HG02610 (cell line): ENCODE results near the gene RND1.
A peak's percentile ranks its signal among the peaks of the same experiment; 100 is the strongest.

Source experiments
- ATAC-seq: cut with Tn5 transposase; IDR thresholded peaks from one replicate; pipeline ENCODE4 v1.9.1; 2021; ENCODE audit warnings: mild to moderate bottlenecking, moderate library complexity; ENCODE audit not compliant: unreplicated experiment

Gene RND1

GRCh38 chr12:48828841-48829575 is 36.7 kb downstream of the RND1 start:
- no peak for ATAC-seq

- no peak for ATAC-seq
Measured at GRCh38 chr12:48828293-48828692, 37.4 kb downstream of the RND1 start.

GRCh38 chr12:48827513-48828096 is 38.1 kb downstream of the RND1 start:
- no peak for ATAC-seq

- no peak for ATAC-seq
Measured at GRCh38 chr12:48827026-48827425, 38.6 kb downstream of the RND1 start.

- no peak for ATAC-seq
Measured at GRCh38 chr12:48826209-48826855, 39.3 kb downstream of the RND1 start.

GRCh38 chr12:48824905-48825304 is 40.8 kb downstream of the RND1 start:
- ATAC-seq, result no peak

GRCh38 chr12:48824112-48824511 is 41.6 kb downstream of the RND1 start:
- ATAC-seq, result no peak

GRCh38 chr12:48823281-48823680 is 42.4 kb downstream of the RND1 start:
- ATAC-seq, result no peak

GRCh38 chr12:48822711-48823110 is 43.0 kb downstream of the RND1 start:
- ATAC-seq, result no peak

- no peak for ATAC-seq
Measured at GRCh38 chr12:48822139-48822538, 43.5 kb downstream of the RND1 start.

- no peak for ATAC-seq
Measured at GRCh38 chr12:48819986-48820725, 45.5 kb downstream of the RND1 start.

- ATAC-seq, result no peak
Measured at GRCh38 chr12:48818831-48819590, 46.7 kb downstream of the RND1 start.

- ATAC-seq, result no peak
Measured at GRCh38 chr12:48817873-48818830, 47.5 kb downstream of the RND1 start, which contains the start of gene CACNB3. CACNB3 (plus strand) TSS chr12:48818496; CDS start chr12:48818930, 434 bp downstream.

GRCh38 chr12:48816143-48816854 is 49.4 kb downstream of the RND1 start:
- no peak for ATAC-seq

- peak; percentile 28 for ATAC-seq
Measured at GRCh38 chr12:48815126-48816110, 50.3 kb downstream of the RND1 start.

- ATAC-seq, result peak; percentile 74
Measured at GRCh38 chr12:48814262-48815125, 51.2 kb downstream of the RND1 start.
